B cell (primary cell): ENCODE measurements around the gene TAF12. TPM values are rescaled to one million over a fixed set of nuclear protein-coding genes. Genes with fewer than 3 reads are reported as not detected.

ENCODE experiments used
- ATAC-seq: fragments of 200-7000 bp; cut with Tn5 transposase; one replicate; pipeline ENCODE4 v1.10.0; 2021; ENCODE audit warnings: low read depth, mild to moderate bottlenecking, moderate number of reproducible peaks, moderate library complexity
- CTCF ChIA-PET: fragments of 350-600 bp; sonication (Branson Sonifier 250); formaldehyde crosslinking; loops from one replicate; lab custom pipeline; 2021; ENCODE audit warnings: antibody characterized with exemption, inconsistent platforms; lab: Charles Lee
- POLR2A ChIA-PET: fragments of 350-600 bp; sonication (Branson Sonifier 250); formaldehyde crosslinking; loops from one replicate; lab custom pipeline; 2021; ENCODE audit warnings: antibody characterized with exemption; lab: Charles Lee
- DNase-seq: peaks from one replicate; pipeline ENCODE4 v3.0.0; 2013
- H2AFZ ChIP-seq: 2 replicates; pipeline ENCODE4 v1.6.1; 2012; ENCODE audit warnings: mild to moderate bottlenecking, low read depth, low read length; ENCODE audit not compliant: insufficient read depth, poor library complexity, severe bottlenecking
- H3K27ac ChIP-seq, 2 donors: 1 replicate in 1 of 2; 2 replicates in 1 of 2; pipeline ENCODE4 v1.5.1; 2012 to 2013; ENCODE audit warnings: low read length in 2 of 2, mild to moderate bottlenecking in 2 of 2, moderate library complexity in 1 of 2
- H3K27me3 ChIP-seq, 4 experiments: fragments of 200-600 bp in 1 of 4; sonication (generic) in 1 of 4; replicated peaks in 1 of 4; 1 replicate in 2 of 4; 2 replicates in 2 of 4; pipeline versions ENCODE4 v1.6.1 to v1.7.0; 2013 to 2016; ENCODE audit warnings: low read length in 3 of 4, mild to moderate bottlenecking in 2 of 4, mixed read lengths in 1 of 4, moderate library complexity in 1 of 4; ENCODE audit not compliant: insufficient read depth in 4 of 4, control insufficient read depth in 3 of 4; ENCODE audit errors: control extremely low read depth in 1 of 4
- H3K36me3 ChIP-seq, 2 experiments: replicated peaks in 1 of 2; 1 replicate in 1 of 2; 2 replicates in 1 of 2; pipeline versions ENCODE4 v1.6.1 to v1.7.1; 2013; ENCODE audit warnings: low read length in 1 of 2; ENCODE audit not compliant: insufficient read depth in 2 of 2, control insufficient read depth in 1 of 2; ENCODE audit errors: control extremely low read depth in 1 of 2, extremely low read depth in 1 of 2
- H3K4me1 ChIP-seq, 2 donors: fragments of 200-600 bp in 1 of 2; sonication (generic) in 1 of 2; 1 replicate in 1 of 2; 2 replicates in 1 of 2; pipeline versions ENCODE4 v1.5.1 to v1.6.1; 2013 to 2017; ENCODE audit warnings: low read length in 2 of 2; ENCODE audit not compliant: control insufficient read depth in 2 of 2, insufficient read depth in 2 of 2
- H3K4me2 ChIP-seq: replicated peaks from 2 replicates; pipeline ENCODE3; 2012; ENCODE audit warnings: mild to moderate bottlenecking, low read depth, low read length; ENCODE audit not compliant: poor library complexity, severe bottlenecking
- H3K4me3 ChIP-seq, 5 experiments: fragments of 200-600 bp in 1 of 5; sonication (generic) in 1 of 5; 1 replicate in 3 of 5; 2 replicates in 2 of 5; pipeline versions ENCODE4 v1.5.1 to v1.7.0; 2011 to 2016; ENCODE audit warnings: low read length in 4 of 5, mild to moderate bottlenecking in 4 of 5, low read depth in 2 of 5, control low read depth in 1 of 5, moderate library complexity in 1 of 5; ENCODE audit not compliant: insufficient read depth in 1 of 5; ENCODE audit errors: control extremely low read depth in 1 of 5, extremely low read depth in 1 of 5
- H3K79me2 ChIP-seq: fragments of 200-600 bp; sonication (generic); one replicate; pipeline ENCODE4 v1.6.0; 2016; ENCODE audit warnings: low read length; ENCODE audit not compliant: control insufficient read depth, insufficient read depth
- H3K9ac ChIP-seq: fragments of 200-600 bp; sonication (generic); 2 replicates; pipeline ENCODE4 v1.6.1; 2017; ENCODE audit warnings: mild to moderate bottlenecking, low read length, moderate library complexity
- H3K9me3 ChIP-seq, 3 donors: one replicate each; pipeline versions ENCODE4 v1.6.1 to v1.7.1; 2013; ENCODE audit warnings: low read length in 2 of 3; ENCODE audit not compliant: control insufficient read depth in 2 of 3, insufficient read depth in 1 of 3; ENCODE audit errors: control extremely low read depth in 1 of 3
- H4K20me1 ChIP-seq: 2 replicates; pipeline ENCODE4 v1.6.0; 2012; ENCODE audit warnings: mild to moderate bottlenecking, low read length; ENCODE audit not compliant: insufficient read depth, control insufficient read depth, poor library complexity, severe bottlenecking
- H3K27ac Mint-ChIP-seq: one replicate; pipeline ENCODE4 v1.8.0; 2021; ENCODE audit warnings: mixed read lengths
- H3K27me3 Mint-ChIP-seq: one replicate; pipeline ENCODE4 v1.8.0; 2021; ENCODE audit warnings: mixed read lengths
- H3K4me1 Mint-ChIP-seq: one replicate; pipeline ENCODE4 v1.8.0; 2021; ENCODE audit warnings: mixed read lengths
- H3K4me3 Mint-ChIP-seq: one replicate; pipeline ENCODE4 v1.8.0; 2021; ENCODE audit warnings: mixed read lengths
- H3K9me3 Mint-ChIP-seq: one replicate; pipeline ENCODE4 v1.8.0; 2022; ENCODE audit warnings: mixed read lengths; ENCODE audit not compliant: insufficient read depth
- EZH2 ChIP-seq: IDR thresholded peaks from 2 replicates; pipeline ENCODE4 v1.6.1; 2012; ENCODE audit warnings: borderline replicate concordance, low read depth, mild to moderate bottlenecking, moderate library complexity, low read length; ENCODE audit not compliant: insufficient read depth, poor library complexity, severe bottlenecking
- WGBS: methylation state at CpG from one replicate; pipeline ENCODE4 v1.1.5; 2013; ENCODE audit warnings: missing lambda C conversion rate; ENCODE audit not compliant: insufficient coverage; 5-methylcytosine and 5-hydroxymethylcytosine counted together
- intact Hi-C: fragments of 100-400 bp; cut with micrococcal nuclease; formaldehyde crosslinking; loops from one replicate; pipeline ENCODE4 v1.10.0; 2022
- polyA plus RNA-seq: library from polyadenylated mRNA; depleted of rRNA; stranded (reverse); fragments of >200 nt; gene quantifications from 2 replicates; pipeline ENCODE4 v1.2.3, GENCODE V29; 2012
- total RNA-seq, 2 donors: library from RNA; stranded (reverse); fragments of 120-200 nt in 1 of 2; gene quantifications; 1 replicate in 1 of 2; 2 replicates in 1 of 2; pipeline versions ENCODE4 v1.2.3 to v1.2.4, GENCODE V29; 2013 to 2022
- TF ChIP-seq, protein P1 (sequence below): fragments of 200-600 bp; IDR thresholded peaks from one replicate; pipeline ENCODE4 v1.8.0; 2022; ENCODE audit warnings: antibody characterized with exemption, mild to moderate bottlenecking

The TAF12 gene
- total and polyA plus RNA-seq, 2 donors (not counting 1 experiment from before 2014, with no cell fraction given): 15.8 to 19.1 TPM

DNA sequence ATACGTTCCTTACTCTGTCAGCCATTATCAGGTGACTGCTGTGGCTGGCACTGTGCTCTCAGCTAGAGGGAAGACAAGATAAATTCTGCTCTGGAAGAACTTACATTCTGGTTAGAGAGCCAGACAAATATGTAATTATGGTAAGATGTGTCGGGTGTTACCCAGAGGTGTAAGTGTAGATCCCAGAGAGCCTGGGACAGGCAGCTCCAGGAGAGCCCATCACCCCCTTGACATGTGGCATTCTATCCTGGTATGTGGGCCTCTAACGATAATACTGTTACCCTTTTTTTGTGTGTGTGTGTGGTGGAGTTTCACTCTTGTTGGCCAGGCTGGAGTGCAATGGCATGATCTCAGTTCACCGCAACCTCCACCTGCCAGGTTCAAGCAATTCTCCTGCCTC is 71.0 kb downstream of the TAF12 start:
- Histone ChIP-seq H2AFZ (no peak overlapping the region), H3K9me3 (no peaks in the 10 kb centered on the region), H3K27ac (no peak overlapping the region), H3K4me3 (no peak overlapping the region), H3K79me2 (no peaks in the 10 kb centered on the region), H3K4me2 (no peak overlapping the region), H3K27me3 (no peaks in the 10 kb centered on the region), H3K36me3 (peaks cover 2 to 50% of the 10 kb centered on the region in 2 experiments), H3K9ac (no peak overlapping the region), H3K4me1 (no peaks in the 10 kb centered on the region), H4K20me1 (no peaks in the 10 kb centered on the region)
- ChIA-PET CTCF (interaction anchor here (1.0 to 1.7 kb wide), 2 partner anchors 12 to 305 kb away, joined by 3 to 4 read pairs; no protein-coding TSS in a partner anchor), POLR2A (no interaction called here)
- Mint-ChIP-seq H3K4me3 (no peak overlapping the region), H3K27ac (no peak overlapping the region), H3K27me3 (no peaks in the 10 kb centered on the region), H3K9me3 (no peaks in the 10 kb centered on the region), H3K4me1 (no peaks in the 10 kb centered on the region)
- intact Hi-C loops: no loop called here
- ATAC-seq (no peak), DNase-seq (no peak)
- WGBS: 100% methylated on average over 2 of the region's 4 CpGs
- no peak for TF ChIP-seq EZH2
- TF ChIP-seq, protein P1, sequence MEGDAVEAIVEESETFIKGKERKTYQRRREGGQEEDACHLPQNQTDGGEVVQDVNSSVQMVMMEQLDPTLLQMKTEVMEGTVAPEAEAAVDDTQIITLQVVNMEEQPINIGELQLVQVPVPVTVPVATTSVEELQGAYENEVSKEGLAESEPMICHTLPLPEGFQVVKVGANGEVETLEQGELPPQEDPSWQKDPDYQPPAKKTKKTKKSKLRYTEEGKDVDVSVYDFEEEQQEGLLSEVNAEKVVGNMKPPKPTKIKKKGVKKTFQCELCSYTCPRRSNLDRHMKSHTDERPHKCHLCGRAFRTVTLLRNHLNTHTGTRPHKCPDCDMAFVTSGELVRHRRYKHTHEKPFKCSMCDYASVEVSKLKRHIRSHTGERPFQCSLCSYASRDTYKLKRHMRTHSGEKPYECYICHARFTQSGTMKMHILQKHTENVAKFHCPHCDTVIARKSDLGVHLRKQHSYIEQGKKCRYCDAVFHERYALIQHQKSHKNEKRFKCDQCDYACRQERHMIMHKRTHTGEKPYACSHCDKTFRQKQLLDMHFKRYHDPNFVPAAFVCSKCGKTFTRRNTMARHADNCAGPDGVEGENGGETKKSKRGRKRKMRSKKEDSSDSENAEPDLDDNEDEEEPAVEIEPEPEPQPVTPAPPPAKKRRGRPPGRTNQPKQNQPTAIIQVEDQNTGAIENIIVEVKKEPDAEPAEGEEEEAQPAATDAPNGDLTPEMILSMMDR: no peak

DNA sequence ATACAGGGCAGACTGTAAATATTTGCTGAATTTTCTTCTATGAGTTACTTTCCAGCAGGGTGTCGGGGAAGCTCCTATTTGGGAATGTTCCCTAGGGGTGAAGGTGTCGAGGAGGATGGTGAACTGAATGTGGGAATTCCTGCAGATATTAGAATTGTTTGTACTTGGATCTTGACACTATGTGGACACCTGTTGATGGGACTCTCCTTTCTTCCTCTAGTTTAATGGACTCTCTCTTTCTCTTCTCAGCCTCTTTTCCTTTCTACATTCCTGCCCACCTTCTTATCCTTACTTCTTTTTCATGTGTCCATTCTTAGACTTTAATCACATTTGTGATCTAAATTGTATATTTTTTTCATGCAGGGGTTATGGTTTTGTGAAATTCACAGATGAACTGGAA is 75.9 kb downstream of the TAF12 start:
- DNase-seq (no peak), ATAC-seq (no peak)
- Mint-ChIP-seq H3K27ac (no peak overlapping the region), H3K4me1 (no peaks in the 10 kb centered on the region), H3K9me3 (no peaks in the 10 kb centered on the region), H3K4me3 (no peak overlapping the region), H3K27me3 (no peaks in the 10 kb centered on the region)
- Histone ChIP-seq H3K9me3 (no peaks in the 10 kb centered on the region), H3K4me1 (no peaks in the 10 kb centered on the region), H3K79me2 (no peaks in the 10 kb centered on the region), H3K4me2 (no peak overlapping the region), H3K27ac (no peak overlapping the region), H3K9ac (no peak overlapping the region), H3K36me3 (peaks cover 0 to 61% of the 10 kb centered on the region in 2 experiments), H3K27me3 (no peaks in the 10 kb centered on the region), H3K4me3 (no peak overlapping the region), H2AFZ (no peak overlapping the region), H4K20me1 (no peaks in the 10 kb centered on the region)
- TF ChIP-seq EZH2: no peak
- TF ChIP-seq, protein P1: no peak
- intact Hi-C loops: no loop called here
- ChIA-PET POLR2A (no interaction called here), CTCF (no interaction called here)
- 100% methylated on average over 1 of the region's 2 CpGs for WGBS
